ENCODE data around the gene JMJD4. TPM values are rescaled to one million over a fixed set of nuclear protein-coding genes. Genes with fewer than 3 reads are reported as not detected.
"Not testable (repeated sequence)": the region's sequence is repeated elsewhere in the genome, so short reads cannot be mapped to it uniquely, and the experiment has no call there.

The JMJD4 gene
- total and polyA plus RNA-seq, 12 donors: 8.6 to 57.5 (median 27.5) TPM

DNA sequence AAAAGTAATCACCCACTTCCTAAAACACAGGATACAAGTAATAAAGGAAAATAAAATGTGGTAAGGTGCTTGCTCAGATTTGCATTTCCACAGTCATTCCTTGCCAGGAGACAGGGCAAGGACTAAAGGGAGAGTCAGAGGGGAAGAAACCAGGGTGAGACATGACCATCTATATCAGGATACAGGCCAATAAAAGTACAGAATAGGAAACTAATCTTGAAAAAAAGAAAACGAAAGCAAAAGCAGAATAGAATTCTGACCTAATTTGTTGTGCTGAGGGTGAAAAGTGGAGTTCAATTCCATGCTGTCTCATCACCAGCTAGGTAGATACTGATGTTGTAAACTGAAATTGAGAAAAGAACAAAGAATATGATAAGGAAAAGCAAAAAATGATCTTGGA is 27.3 kb downstream of the JMJD4 start:
- Histone ChIP-seq H3K36me3 (replicated peaks in 1 of 2) (no peaks in the 10 kb centered on the region), H3K27ac (no peak overlapping the region), H3K27me3 (no peaks in the 10 kb centered on the region), H3K4me1 (replicated peaks in 1 of 2) (no peaks in the 10 kb centered on the region), H3K9me3 (replicated peaks in 1 of 3) (peaks cover 0 to under 1% (median 0%) of the 10 kb centered on the region in 3 donors), H3K4me3 (no peak overlapping the region)
- intact Hi-C loops (cut with DNase I): no loop called here
- no peak for DNase-seq
- WGBS, 4 donors: 38 to 65% (median 52%) methylated on average over 1 of the region's 1 CpG
- no peak for TF ChIP-seq POLR2A (IDR thresholded peaks at IDR 0.05)
- TF ChIP-seq, protein P1, sequence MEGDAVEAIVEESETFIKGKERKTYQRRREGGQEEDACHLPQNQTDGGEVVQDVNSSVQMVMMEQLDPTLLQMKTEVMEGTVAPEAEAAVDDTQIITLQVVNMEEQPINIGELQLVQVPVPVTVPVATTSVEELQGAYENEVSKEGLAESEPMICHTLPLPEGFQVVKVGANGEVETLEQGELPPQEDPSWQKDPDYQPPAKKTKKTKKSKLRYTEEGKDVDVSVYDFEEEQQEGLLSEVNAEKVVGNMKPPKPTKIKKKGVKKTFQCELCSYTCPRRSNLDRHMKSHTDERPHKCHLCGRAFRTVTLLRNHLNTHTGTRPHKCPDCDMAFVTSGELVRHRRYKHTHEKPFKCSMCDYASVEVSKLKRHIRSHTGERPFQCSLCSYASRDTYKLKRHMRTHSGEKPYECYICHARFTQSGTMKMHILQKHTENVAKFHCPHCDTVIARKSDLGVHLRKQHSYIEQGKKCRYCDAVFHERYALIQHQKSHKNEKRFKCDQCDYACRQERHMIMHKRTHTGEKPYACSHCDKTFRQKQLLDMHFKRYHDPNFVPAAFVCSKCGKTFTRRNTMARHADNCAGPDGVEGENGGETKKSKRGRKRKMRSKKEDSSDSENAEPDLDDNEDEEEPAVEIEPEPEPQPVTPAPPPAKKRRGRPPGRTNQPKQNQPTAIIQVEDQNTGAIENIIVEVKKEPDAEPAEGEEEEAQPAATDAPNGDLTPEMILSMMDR (IDR thresholded peaks at IDR 0.05): no peak

GRCh38 chr1:227701631-227702030 is 33.5 kb downstream of the JMJD4 start:
- intact Hi-C loops (cut with DNase I); H3K36me3 ChIP-seq (replicated peaks in 1 of 2); H3K4me3 ChIP-seq; DNase-seq; H3K4me1 ChIP-seq (replicated peaks in 1 of 2); H3K27ac ChIP-seq; H3K9me3 ChIP-seq (replicated peaks in 1 of 3); H3K27me3 ChIP-seq: not testable (repeated sequence)
- 86 to 92% (median 89%) methylated on average over 1 of the region's 1 CpG for WGBS, 4 donors

GRCh38 chr1:227697321-227697864 is 37.7 kb downstream of the JMJD4 start:
- Histone ChIP-seq H3K4me3 (no peak overlapping the region), H3K9me3 (replicated peaks in 1 of 3) (peaks cover 0 to 14% (median 0%) of the 10 kb centered on the region in 3 donors), H3K4me1 (replicated peaks in 1 of 2) (no peaks in the 10 kb centered on the region), H3K36me3 (replicated peaks in 1 of 2) (no peaks in the 10 kb centered on the region), H3K27ac (no peak overlapping the region), H3K27me3 (no peaks in the 10 kb centered on the region)
- intact Hi-C loops (cut with DNase I): no loop called here
- DNase-seq: no peak
- TF ChIP-seq, protein P1 (IDR thresholded peaks at IDR 0.05): no peak
- TF ChIP-seq POLR2A (IDR thresholded peaks at IDR 0.05): no peak
- whole genome bisulfite sequencing, 4 donors: 82 to 89% (median 84%) methylated on average over 3 of the region's 3 CpGs

DNA sequence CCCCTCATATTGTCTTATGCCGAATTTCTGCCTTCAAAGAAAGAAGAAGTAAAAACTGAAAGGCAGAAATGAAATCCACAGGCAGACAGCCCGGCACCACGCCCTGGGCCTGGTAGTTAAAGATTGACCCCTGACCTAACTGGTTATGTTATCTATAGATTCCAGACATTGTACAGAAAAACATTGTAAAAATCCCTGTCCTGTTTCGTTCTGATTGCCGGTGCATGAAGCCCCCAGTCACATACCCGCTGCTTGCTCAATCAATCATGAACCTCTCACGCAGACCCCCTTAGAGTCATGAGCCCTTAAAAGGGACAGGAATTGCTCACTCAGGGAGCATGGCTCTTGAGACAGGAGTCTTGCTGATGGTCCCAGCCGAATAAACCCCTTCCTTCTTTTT is 49.3 kb downstream of the JMJD4 start:
- H3K9me3 ChIP-seq (replicated peaks in 1 of 3): peaks cover 0 to 24% (median 0%) of the 10 kb centered on the region in 3 donors
- H3K36me3 ChIP-seq (replicated peaks in 1 of 2): no peaks in the 10 kb centered on the region
- no peak overlapping the region for H3K4me3 ChIP-seq
- H3K27ac ChIP-seq: no peak overlapping the region
- DNase-seq: no peak
- 72 to 80% (median 79%) methylated on average over 8 of the region's 8 CpGs for WGBS, 4 donors
- intact Hi-C loops (cut with DNase I): no loop called here
- no peaks in the 10 kb centered on the region for H3K27me3 ChIP-seq
- TF ChIP-seq, protein P1 (IDR thresholded peaks at IDR 0.05): no peak
- no peak for TF ChIP-seq POLR2A (IDR thresholded peaks at IDR 0.05)
- H3K4me1 ChIP-seq (replicated peaks in 1 of 2): no peaks in the 10 kb centered on the region

Other genes starting within 250 kb of the JMJD4 start
- 10 to 100 TPM in 2 of 9 donors, 1 to 10 TPM in 7; 4.2 to 14.0 (median 5.5) TPM for gene ZNF678, start 171.7 kb downstream of the JMJD4 start, total RNA-seq
- 1 to 10 TPM in 2 of 3 donors, under 1 TPM in 1; 0.81 to 5.5 (median 1.9) TPM for gene ZNF678, start 171.7 kb downstream of the JMJD4 start, polyA plus RNA-seq
- gene SNAP47, start 133 bp upstream of the JMJD4 start, total RNA-seq: 100 to 1,000 TPM in 6 of 9 donors, 10 to 100 TPM in 3; 40.5 to 216 (median 109) TPM
- gene SNAP47, start 133 bp upstream of the JMJD4 start, polyA plus RNA-seq: 10 to 100 TPM; 24.5 to 52.8 (median 43.5) TPM
- not detected for gene PRSS38, start 80.4 kb upstream of the JMJD4 start, total RNA-seq
- not detected for gene PRSS38, start 80.4 kb upstream of the JMJD4 start, polyA plus RNA-seq
- gene WNT9A, start 212.6 kb upstream of the JMJD4 start, total RNA-seq: 1 to 10 TPM in 5 of 9 donors, under 1 TPM in 4; 0.28 to 2.9 (median 1.6) TPM
- 1 to 10 TPM in 1 of 3 donors, under 1 TPM in 2; 0.18 to 1.1 (median 0.64) TPM for gene WNT9A, start 212.6 kb upstream of the JMJD4 start, polyA plus RNA-seq

Measured in adrenal gland (tissue), 12 donors.